HTERT RPE-1 (cell line): ENCODE measurements around the gene ARHGEF4.

Source experiments
- in situ Hi-C: fragments of 300-500 bp; cut with MboI; formaldehyde crosslinking; loops from 4 replicates; pipeline ENCODE4 v1.14.3; 2020; ENCODE audit warnings: low sequenced_read_pairs

Gene ARHGEF4

DNA sequence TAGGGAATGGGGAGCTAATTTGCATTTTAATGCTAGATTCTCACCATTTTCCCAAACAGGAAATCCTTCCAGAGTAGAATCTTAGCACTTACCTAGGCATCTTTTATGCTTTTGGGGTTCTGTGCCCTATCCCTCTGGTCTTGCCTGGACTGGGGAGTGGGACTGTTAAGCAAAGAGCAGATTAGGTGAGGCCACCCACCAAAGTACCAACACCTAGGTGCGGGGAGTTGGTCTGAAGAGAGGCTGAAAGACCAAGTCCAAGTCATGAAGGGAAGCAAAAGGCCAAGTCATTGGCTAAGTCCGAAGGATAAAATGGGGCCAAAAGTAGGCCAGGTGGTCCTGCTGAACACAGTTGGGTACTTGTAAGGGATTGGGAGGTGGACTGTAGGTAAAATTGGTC, 169.8 kb downstream of the ARHGEF4 start:
- in situ Hi-C loops = no loop called here

GRCh38 chr2:131008967-131009366, 172.3 kb downstream of the ARHGEF4 start:
- in situ Hi-C loops = no loop called here

GRCh38 chr2:131009713-131010475, 173.2 kb downstream of the ARHGEF4 start:
- in situ Hi-C loops = no loop called here

- in situ Hi-C loops = no loop called here
Observed at GRCh38 chr2:131010566-131010965, 173.9 kb downstream of the ARHGEF4 start.

DNA sequence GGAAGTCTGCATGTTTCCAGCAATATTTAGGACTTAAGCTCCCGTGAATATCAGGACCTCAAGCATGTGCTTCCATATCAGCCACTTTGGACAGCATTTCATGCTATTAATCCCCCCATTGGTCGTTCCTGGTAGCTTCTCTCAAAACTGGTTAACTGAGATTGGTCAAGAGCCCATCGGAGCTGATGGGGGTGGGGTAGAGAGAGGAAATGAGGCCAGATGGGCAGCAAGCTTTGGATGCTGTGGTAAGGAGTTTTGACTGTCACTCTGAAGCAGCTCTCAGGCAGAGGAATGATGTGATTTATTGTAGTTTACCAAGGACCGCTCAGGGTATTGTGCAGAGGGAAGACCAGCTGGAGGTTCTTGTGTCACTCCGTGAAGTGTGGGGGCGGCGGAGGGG, 174.8 kb downstream of the ARHGEF4 start:
- in situ Hi-C loops = no loop called here

DNA sequence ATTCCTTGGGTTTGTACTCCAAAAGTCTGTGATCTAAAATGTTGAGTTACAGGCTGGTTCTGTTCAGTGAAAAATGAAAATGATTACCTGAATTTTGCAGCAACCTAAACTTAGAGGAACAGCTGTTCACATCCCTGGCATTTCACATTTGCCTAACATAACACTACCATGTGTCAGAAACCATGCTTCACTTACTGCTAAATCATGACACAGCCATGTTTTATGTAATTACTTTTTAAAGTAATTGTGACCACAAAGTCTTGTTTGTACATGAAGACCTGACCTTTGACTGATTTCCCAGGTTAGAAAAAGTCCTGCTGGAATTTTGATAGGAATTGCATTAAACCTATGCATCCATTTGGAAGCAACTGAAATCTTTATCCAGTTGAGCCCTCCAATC, 177.4 kb downstream of the ARHGEF4 start:
- in situ Hi-C loops = no loop called here

- in situ Hi-C loops = no loop called here
Observed at GRCh38 chr2:131015764-131016163, 179.1 kb downstream of the ARHGEF4 start.

- in situ Hi-C loops = no loop called here
Observed at GRCh38 chr2:131016826-131017741, 180.4 kb downstream of the ARHGEF4 start.

- in situ Hi-C loops = no loop called here
Observed at GRCh38 chr2:131022731-131023130, 186.0 kb downstream of the ARHGEF4 start.

DNA sequence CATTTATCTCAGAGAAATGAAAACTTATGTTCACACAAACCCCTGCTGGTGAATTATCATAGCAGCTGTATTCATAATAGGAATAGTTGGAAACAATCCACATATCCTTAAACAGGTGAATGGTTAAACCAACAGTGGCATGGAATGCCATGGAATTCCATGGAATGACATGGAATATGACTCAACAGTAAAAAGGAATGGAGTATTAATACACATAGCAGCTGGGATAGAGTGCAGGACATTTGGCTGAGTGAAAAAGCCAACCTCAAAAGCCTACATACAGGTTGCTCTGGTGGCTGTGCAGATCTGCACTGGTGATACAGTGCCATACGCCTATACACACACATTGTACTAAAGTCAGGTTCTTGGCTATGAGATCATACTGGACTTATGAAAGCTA, 187.0 kb downstream of the ARHGEF4 start:
- in situ Hi-C loops = no loop called here

DNA sequence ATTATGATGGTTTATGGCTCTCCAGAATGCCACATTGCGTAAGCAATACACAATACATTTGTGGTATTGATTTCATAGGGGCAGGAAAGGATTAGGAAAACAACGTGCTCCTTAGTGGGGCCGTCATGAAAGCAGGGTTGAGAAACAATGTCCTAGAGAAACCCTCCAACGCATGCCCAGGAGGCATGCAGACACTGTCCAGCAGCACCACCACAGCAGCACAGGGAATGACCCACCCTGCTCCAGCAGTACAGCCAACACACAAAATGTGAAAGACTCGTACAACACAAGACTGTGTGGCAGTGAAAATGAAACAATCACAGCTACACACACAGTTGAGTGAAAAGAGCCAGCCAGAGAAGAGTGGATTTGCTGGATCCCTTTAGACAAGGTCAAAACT, 190.2 kb downstream of the ARHGEF4 start:
- in situ Hi-C loops = no loop called here

DNA sequence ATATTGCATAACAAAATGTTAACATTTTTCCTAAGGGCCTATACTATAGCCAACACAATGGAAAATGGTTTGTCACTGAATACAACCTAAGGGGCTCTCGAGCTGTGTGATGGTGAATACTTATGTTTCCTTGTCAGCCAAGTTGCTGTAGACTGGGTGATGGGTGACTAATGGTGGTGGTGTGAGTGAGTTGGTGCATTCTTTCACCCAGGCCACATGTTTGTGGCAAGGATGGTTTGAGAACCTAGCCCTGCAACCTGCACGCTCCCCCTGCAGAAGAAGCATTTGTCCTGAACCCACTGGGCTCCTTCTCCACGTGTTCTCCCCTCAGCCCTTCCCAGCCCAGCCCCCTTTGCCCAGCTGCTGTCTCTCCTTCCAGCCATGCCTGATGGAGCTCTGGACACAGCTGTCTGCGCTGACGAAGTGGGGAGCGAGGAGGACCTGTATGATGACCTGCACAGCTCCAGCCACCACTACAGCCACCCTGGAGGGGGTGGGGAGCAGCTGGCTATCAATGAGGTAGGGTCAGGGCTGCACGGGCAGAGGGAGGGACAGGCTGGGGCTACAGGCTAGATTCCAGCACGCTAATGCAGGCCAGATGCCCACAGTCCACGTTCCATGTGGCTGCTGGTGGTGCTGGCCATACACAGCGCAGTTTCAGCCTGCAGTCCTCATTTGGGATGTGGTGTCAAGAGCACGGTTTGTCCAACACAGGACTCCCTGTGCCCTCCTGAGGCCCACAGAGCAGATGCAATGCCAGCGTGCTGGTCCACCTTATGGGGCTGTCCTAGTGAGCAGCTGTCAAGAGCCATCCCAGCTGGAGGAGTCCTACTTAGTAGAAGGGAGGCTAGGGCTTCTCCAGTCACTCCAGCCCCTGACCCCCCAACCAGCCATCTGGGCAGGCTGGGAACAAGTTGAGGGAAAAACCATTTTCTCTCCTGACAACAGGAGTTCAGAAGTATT, 191.1 kb downstream of the ARHGEF4 start:
- in situ Hi-C loops = no loop called here

DNA sequence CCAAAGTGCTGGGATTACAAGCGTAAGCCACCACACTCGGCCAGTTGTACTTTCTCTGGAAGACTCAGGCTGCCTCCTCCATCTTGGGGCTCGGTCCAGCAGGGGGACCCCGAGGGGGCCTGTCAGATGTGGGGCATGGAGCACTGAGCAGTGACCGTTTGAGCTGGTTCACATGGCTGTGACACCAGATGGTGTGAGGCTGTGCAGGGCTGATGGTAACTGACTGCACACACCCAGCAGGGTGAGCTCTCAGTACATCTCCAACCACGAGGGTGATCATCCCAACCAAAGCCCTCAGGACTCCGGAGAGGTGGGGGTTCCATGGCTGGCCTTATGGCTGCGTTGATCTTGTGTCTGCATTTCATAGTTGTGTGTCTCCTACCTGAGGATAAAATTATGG, 193.1 kb downstream of the ARHGEF4 start:
- in situ Hi-C loops = no loop called here

GRCh38 chr2:131030478-131030971, 193.8 kb downstream of the ARHGEF4 start:
- in situ Hi-C loops = no loop called here

DNA sequence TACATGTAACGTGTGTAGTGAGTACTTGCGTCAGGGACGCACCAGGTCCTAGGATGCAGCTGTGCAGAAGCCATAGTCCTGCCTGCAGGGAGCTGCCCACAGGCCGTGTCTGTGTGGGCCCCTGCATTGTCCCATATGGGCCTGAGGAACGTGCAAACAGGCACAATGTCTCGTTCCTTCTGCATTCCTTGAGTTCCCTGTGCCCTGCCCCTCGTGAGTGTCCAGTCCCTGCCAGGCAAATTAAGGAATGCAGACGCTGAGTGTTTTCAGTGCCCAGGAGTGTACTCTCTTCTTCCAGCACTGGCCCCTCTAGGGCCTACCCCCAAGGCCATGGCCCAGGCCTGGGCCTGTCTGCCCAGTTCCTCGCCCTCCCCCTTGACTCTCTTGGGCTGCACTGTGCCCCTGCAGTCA, 194.7 kb downstream of the ARHGEF4 start:
- in situ Hi-C loops = no loop called here

DNA sequence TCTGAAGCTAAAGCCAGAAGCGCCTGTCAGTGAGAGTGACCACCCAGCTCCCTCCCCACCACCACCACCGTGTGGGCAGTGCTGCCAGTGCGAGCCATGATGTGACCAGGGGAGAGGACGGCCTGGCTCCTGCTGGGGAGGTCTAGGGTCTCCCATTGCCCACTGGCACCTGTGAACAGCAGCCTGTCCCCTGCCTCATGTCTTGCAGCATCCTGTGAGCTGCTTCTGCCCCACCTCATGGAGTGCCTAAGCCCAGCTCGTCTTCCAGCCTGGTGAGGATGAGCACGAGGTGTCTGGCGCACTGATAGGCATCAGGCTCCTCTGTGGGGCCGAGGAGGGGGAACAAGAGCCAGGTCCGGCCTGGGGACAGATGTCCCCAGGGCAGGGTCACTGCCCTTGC, 195.2 kb downstream of the ARHGEF4 start:
- in situ Hi-C loops = no loop called here

DNA sequence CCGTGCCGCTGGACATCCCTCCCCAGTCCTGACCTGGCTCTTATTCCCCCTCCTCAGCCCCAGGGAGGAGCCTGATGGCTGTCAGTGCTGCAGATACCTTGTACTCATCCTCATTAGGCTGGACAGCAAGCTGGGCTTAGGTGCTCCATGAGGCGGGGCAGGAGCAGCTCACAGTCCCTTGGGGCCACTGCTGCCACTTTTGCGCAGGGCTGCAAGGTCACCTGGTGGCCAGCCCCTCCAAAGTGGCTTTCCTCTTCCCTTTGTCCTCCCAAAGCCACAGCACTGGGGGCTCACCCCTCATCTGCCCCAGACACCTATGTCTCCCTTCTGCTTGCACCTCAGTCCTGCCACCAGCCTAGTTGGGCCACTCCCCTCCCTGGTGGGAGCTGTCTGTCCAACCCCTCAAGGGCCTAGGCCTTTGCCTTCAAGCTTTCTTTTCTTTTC, 195.7 kb downstream of the ARHGEF4 start:
- in situ Hi-C loops = no loop called here

DNA sequence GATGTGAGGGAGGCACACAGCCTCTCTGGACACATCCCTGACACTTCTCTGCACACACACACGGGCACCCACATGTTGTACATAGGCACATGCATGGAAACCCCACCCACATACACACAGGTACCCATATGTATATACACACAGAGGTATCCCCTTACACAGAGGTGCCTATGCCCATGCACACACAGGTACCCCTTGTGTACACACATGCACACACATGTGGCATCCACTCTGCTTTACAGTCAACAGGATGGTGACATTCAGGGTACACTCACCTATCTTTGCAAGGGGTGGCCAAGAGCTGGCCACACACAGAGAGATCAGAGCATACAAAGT, 197.0 kb downstream of the ARHGEF4 start:
- in situ Hi-C loops = no loop called here

DNA sequence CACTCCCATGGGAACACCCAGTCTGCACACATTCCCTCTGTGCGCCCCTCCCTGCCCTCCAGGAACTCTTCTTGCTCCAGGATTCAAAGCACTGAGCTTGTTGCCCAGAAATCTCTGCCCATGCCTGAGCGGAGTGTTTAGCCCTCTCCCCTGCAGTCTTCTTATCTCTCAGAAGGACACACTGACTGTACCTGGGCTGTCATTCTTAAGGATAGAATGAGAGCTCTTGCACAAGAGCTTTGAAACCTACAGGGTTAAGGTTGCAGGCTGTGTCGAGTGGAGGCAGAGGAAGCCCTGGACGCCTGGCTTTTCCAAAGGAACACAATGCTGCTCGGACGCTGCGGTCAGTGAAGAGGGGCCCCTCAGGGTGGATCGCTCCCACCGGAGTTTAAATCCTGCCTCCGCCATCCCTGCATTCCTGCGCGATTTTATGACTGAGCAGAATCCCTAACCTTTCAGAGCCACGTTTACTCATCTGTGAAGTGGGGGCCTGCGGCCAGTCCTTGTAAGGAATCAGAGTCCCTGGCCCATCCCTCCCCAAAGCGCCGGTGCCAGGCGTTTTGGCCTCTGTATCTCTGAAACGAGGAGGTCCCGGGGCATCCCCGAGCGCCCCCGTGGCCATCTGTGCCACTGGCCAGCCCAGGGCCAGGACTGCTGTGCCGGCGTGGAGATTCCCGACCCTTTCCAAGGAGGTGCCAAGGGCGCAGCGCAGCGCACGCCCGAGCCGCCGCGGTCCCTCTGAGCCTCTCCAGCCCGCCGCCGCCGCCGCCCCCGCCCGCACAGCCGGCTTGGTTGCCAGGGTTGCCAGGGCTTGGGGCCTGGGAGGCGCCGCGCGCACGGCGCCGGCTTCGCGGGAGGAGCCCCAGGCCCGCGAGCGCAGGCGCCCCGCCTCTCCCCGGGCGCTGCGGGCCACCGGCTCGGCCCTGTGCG, 197.7 kb downstream of the ARHGEF4 start:
- in situ Hi-C loops = no loop called here
